ENCODE data around the gene PCDHA7.
"Not testable (repeated sequence)": the region's sequence is repeated elsewhere in the genome, so short reads cannot be mapped to it uniquely, and the experiment has no call there.

Gene PCDHA7

GRCh38 chr5:140822281-140822629, 11.8 kb upstream of the PCDHA7 start:
- no peak for DNase-seq (ENCODE audit: low read depth)

- DNase-seq (ENCODE audit: low read depth) = not testable (repeated sequence)
These were observed 11.1 kb upstream of the PCDHA7 start for GRCh38 chr5:140822969-140823368.

DNA sequence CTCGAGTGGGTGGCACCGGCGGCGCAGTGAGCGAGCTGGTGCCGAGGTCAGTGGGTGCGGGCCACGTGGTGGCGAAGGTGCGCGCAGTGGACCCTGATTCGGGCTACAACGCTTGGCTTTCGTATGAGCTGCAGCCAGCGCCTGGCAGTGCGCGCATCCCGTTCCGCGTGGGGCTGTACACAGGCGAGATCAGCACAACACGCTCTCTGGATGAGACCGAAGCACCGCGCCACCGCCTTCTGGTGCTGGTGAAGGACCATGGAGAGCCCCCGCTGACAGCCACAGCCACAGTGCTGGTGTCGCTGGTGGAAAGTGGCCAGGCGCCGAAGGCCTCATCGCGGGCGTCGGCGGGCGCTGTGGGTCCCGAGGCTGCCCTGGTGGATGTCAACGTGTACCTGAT, 10.6 kb upstream of the PCDHA7 start:
- no peak for DNase-seq (ENCODE audit: low read depth)

DNA sequence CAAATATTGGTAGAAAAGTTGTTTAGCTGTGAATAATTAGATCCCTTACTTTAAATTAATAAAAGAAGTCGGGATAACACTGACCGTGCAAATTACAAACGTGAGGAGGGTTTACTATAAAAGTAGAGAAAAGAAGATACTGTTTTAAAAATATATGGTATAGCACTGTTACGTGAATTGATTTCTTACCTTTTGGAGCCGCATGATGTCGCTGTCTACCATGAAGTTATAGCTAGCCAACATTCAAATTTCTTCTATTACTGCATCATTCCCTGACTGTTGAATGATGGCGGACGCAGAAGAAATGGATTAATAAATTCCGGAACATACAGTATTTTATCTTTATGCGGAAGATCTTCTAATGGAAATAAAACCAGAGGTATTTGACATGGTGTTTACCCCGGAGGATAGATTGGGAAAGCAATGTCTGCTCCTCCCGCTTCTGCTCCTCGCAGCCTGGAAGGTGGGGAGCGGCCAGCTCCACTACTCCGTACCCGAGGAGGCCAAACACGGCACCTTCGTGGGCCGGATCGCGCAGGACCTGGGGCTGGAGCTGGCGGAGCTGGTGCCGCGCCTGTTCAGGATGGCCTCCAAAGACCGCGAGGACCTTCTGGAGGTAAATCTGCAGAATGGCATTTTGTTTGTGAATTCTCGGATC, 6.2 kb upstream of the PCDHA7 start, which contains the start of gene PCDHA6:
PCDHA6 (plus strand) TSS at position 257 of the 658 bp plus-strand sequence; CDS start at position 389, 132 bp downstream.
- no peak for DNase-seq (ENCODE audit: low read depth)

GRCh38 chr5:140828362-140828737, 5.7 kb upstream of the PCDHA7 start:
- no peak for DNase-seq (ENCODE audit: low read depth)

- DNase-seq (ENCODE audit: low read depth) = not testable (repeated sequence)
These were observed 4.3 kb upstream of the PCDHA7 start for GRCh38 chr5:140829511-140830501.

GRCh38 chr5:140834439-140835008, 455 bp downstream of the PCDHA7 start:
- DNase-seq (ENCODE audit: low read depth) = not testable (repeated sequence)

DNA sequence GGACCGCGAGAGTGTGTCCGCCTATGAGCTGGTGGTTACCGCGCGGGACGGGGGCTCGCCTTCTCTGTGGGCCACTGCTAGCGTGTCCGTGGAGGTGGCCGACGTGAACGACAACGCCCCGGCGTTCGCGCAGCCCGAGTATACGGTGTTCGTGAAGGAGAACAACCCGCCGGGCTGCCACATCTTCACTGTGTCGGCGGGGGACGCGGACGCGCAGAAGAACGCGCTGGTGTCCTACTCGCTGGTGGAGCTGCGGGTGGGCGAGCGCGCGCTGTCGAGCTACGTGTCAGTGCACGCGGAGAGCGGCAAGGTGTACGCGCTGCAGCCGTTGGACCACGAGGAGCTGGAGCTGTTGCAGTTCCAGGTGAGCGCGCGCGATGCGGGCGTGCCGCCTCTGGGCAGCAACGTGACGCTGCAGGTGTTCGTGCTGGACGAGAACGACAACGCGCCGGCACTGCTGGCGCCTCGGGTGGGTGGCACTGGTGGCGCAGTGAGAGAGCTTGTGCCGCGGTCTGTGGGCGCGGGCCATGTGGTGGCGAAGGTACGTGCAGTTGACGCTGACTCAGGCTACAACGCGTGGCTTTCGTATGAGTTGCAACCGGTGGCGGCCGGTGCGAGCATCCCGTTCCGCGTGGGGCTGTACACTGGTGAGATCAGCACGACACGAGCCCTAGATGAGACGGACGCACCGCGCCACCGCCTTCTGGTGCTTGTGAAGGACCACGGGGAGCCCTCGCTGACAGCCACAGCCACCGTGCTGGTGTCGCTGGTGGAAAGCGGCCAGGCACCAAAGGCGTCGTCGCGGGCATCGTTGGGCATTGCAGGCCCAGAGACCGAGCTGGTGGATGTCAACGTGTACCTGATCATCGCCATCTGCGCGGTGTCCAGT, 1.8 kb downstream of the PCDHA7 start:
- no peak for DNase-seq (ENCODE audit: low read depth)

DNA sequence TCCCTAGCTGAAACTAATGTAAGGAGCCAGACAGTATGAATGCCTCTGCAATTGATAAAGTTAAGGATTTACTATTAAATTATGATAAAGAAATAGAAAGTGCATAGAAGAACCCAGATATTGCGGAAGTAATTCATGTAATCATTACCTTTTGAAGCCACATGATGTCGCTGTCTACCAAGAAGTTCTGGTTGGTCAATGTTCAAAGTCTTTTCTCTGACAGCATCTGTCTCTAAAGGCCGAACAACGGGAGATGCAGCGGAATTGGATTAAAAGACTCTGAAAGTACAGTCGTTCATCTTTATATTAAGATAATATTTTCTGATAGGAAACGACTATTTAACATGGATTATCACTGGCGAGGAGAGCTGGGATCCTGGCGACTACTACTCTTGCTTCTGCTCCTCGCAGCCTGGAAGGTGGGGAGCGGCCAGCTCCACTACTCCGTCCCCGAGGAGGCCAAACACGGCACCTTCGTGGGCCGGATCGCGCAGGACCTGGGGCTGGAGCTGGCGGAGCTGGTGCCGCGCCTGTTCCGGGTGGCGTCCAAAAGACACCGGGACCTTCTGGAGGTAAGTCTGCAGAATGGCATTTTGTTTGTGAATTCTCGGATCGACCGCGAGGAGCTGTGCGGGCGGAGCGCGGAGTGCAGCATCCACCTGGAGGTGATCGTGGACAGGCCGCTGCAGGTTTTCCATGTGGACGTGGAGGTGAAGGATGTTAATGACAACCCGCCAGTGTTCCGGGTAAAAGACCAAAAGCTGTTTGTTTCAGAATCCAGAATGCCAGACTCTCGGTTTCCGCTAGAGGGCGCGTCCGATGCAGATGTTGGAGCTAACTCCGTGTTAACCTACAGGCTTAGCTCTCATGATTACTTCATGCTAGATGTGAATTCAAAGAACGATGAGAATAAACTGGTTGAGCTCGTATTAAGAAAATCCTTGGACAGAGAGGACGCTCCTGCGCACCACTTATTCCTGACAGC, 7.2 kb downstream of the PCDHA7 start, which contains the start of gene PCDHA8:
PCDHA8 (plus strand) TSS at position 210 of the 985 bp plus-strand sequence; CDS start at position 345, 135 bp downstream.
- no peak for DNase-seq (ENCODE audit: low read depth)

GRCh38 chr5:140842798-140843733, 9.0 kb downstream of the PCDHA7 start:
- DNase-seq (ENCODE audit: low read depth) = no peak

DNA sequence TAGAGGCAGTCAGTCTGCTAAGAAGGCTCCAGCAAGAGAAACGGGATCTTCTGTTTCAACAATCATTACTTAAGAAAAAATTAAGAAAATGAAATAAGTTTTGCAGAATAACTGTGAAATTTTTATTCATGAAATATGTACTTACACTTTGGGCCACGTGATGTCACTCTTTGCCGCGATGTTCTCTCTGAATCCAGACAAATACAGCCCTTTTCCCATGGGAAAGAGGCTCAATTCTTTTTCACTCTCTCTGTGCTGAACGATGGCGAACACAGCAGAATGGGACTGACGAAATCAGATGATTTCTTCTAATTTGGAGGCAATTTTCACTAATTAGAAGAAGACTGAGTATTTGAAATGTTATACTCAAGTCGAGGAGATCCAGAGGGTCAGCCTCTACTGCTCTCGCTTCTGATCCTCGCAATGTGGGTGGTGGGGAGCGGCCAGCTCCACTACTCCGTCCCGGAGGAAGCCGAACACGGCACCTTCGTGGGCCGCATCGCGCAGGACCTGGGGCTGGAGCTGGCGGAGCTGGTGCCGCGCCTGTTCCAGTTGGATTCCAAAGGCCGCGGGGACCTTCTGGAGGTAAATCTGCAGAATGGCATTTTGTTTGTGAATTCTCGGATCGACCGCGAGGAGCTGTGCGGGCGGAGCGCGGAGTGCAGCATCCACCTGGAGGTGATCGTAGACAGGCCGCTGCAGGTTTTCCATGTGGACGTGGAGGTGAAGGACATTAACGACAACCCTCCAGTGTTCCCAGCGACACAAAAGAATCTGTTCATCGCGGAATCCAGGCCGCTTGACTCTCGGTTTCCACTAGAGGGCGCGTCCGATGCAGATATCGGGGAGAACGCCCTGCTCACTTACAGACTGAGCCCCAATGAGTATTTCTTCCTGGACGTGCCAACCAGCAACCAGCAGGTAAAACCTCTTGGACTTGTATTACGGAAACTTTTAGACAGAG, 14.4 kb downstream of the PCDHA7 start, which contains the start of gene PCDHA9:
PCDHA9 (plus strand) TSS at position 244 of the 964 bp plus-strand sequence; CDS start at position 358, 114 bp downstream.
- not testable (repeated sequence) for DNase-seq (ENCODE audit: low read depth)

- not testable (repeated sequence) for DNase-seq (ENCODE audit: low read depth)
These were observed 16.0 kb downstream of the PCDHA7 start for GRCh38 chr5:140849831-140850634.

GRCh38 chr5:140855772-140856674, 22.0 kb downstream of the PCDHA7 start, which contains the start of gene PCDHA10:
Gene PCDHA10, plus strand, starts transcription at chr5:140855897. Its CDS starts 152 bp downstream, at chr5:140856049.
- DNase-seq (ENCODE audit: low read depth) = no peak

DNA sequence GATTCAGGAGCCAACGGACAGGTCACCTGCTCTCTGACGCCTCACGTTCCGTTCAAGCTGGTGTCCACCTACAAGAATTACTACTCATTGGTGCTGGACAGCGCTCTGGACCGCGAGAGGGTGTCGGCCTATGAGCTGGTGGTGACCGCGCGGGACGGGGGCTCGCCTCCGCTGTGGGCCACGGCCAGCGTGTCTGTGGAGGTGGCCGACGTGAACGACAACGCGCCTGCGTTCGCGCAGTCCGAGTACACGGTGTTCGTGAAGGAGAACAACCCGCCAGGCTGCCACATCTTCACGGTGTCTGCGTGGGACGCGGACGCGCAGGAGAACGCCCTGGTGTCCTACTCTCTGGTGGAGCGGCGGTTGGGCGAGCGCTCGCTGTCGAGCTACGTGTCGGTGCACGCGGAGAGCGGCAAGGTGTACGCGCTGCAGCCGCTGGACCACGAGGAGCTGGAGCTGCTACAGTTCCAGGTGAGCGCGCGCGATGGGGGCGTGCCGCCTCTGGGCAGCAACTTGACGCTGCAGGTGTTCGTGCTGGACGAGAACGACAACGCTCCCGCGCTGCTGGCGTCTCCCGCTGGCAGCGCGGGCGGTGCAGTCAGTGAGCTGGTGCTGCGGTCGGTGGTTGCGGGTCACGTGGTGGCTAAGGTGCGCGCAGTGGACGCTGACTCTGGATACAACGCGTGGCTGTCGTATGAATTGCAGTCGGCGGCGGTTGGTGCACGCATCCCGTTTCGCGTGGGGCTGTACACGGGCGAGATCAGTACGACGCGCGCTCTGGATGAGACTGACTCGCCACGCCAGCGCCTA, 23.3 kb downstream of the PCDHA7 start:
- no peak for DNase-seq (ENCODE audit: low read depth)

GRCh38 chr5:140857987-140858240, 23.8 kb downstream of the PCDHA7 start:
- no peak for DNase-seq (ENCODE audit: low read depth)

Data from stimulated activated CD8-positive, alpha-beta memory T cell treated with anti-CD3 and anti-CD28 coated beads, Interleukin-15, amount 100 ng/mL, for 24 hours (primary cell).